PC-3 (cell line): ENCODE data around the gene PPP4R4. TPM values are rescaled to one million over a fixed set of nuclear protein-coding genes. Genes with fewer than 3 reads are reported as not detected.

ENCODE experiments used
- ATAC-seq: fragments of 200-7000 bp; cut with Tn5 transposase; 2 replicates; pipeline ENCODE4 v1.9.1; 2020; ENCODE audit warnings: mild to moderate bottlenecking, moderate library complexity
- BruUV-seq: library from RNA; stranded (reverse); fragments of 400-500 nt; replicated peaks from 2 replicates; lab custom pipeline; 2021; lab: Mats Ljungman, UMichigan
- CTCF ChIA-PET: fragments of 300-600 bp; sonication (Branson Sonifier 250); formaldehyde crosslinking; loops from one replicate; lab custom pipeline; 2022; ENCODE audit warnings: antibody characterized with exemption; lab: Charles Lee
- POLR2A ChIA-PET: fragments of 300-600 bp; sonication (Branson Sonifier 250); formaldehyde crosslinking; loops from one replicate; lab custom pipeline; 2022; ENCODE audit warnings: antibody characterized with exemption; ENCODE audit not compliant: unreplicated experiment; lab: Charles Lee
- DNase-seq: peaks from one replicate; pipeline ENCODE4 v3.0.0-alpha.2; 2015
- H2AFZ ChIP-seq: fragments of 300-600 bp; sonication (generic); 2 replicates; pipeline ENCODE4 v1.6.0; 2016; ENCODE audit warnings: antibody characterized with exemption, low read length
- H3F3A ChIP-seq: fragments of 300-600 bp; sonication (generic); one replicate; pipeline ENCODE4 v1.6.0; 2017; ENCODE audit warnings: antibody characterized with exemption, low read length, control low read depth, mild to moderate bottlenecking; ENCODE audit not compliant: unreplicated experiment
- H3K27ac ChIP-seq: fragments of 300-600 bp; sonication (generic); 2 replicates; pipeline ENCODE4 v1.5.1; 2016; ENCODE audit warnings: mild to moderate bottlenecking, low read length
- H3K27me3 ChIP-seq: fragments of 300-600 bp; sonication (generic); 2 replicates; pipeline ENCODE4 v1.6.1; 2016; ENCODE audit warnings: low read length, mixed read lengths
- H3K36me3 ChIP-seq: fragments of 300-600 bp; sonication (generic); 2 replicates; pipeline ENCODE4 v1.6.1; 2016; ENCODE audit warnings: low read depth, mixed run types, low read length, mixed read lengths
- H3K4me1 ChIP-seq: fragments of 300-600 bp; sonication (generic); 2 replicates; pipeline ENCODE4 v1.5.1; 2016; ENCODE audit warnings: low read length; ENCODE audit not compliant: insufficient read depth
- H3K4me2 ChIP-seq: fragments of 300-600 bp; sonication (generic); 2 replicates; pipeline ENCODE4 v1.6.0; 2016; ENCODE audit warnings: low read length
- H3K4me3 ChIP-seq: fragments of 300-600 bp; sonication (generic); 2 replicates; pipeline ENCODE4 v1.5.1; 2016; ENCODE audit warnings: mild to moderate bottlenecking, low read length, mixed read lengths
- H3K79me2 ChIP-seq: fragments of 300-600 bp; sonication (generic); 2 replicates; pipeline ENCODE4 v1.6.1; 2017; ENCODE audit warnings: low read length, mixed read lengths
- H3K9ac ChIP-seq: fragments of 300-600 bp; sonication (generic); 2 replicates; pipeline ENCODE4 v1.6.0; 2016; ENCODE audit warnings: mild to moderate bottlenecking, low read length
- H3K9me2 ChIP-seq: fragments of 300-600 bp; sonication (generic); replicated peaks from 2 replicates; pipeline ENCODE4 v1.6.1; 2016; ENCODE audit warnings: mixed run types, low read length, mixed read lengths
- H3K9me3 ChIP-seq: fragments of 300-600 bp; sonication (generic); 2 replicates; pipeline ENCODE4 v1.6.1; 2016; ENCODE audit warnings: low read length, mixed read lengths
- H4K20me1 ChIP-seq: fragments of 300-600 bp; sonication (generic); 2 replicates; pipeline ENCODE4 v1.6.1; 2016; ENCODE audit warnings: low read length, mixed read lengths
- CTCF ChIP-seq: fragments of 300-600 bp; sonication (generic); conservative IDR thresholded peaks from 2 replicates; pipeline ENCODE4 v1.5.1; 2017; ENCODE audit warnings: antibody characterized with exemption, low read depth, mild to moderate bottlenecking, low read length
- EZH2 ChIP-seq: fragments of 300-600 bp; sonication (generic); IDR thresholded peaks from one replicate; pipeline ENCODE4 v1.6.1; 2017; ENCODE audit warnings: antibody characterized with exemption, mild to moderate bottlenecking, low read length; ENCODE audit not compliant: unreplicated experiment
- EZH2phosphoT487 ChIP-seq: fragments of 300-600 bp; sonication (generic); IDR thresholded peaks from 2 replicates; pipeline ENCODE4 v1.6.1; 2018; ENCODE audit warnings: mild to moderate bottlenecking, antibody characterized with exemption, low read length, borderline replicate concordance
- intact Hi-C: fragments of 100-400 bp; cut with micrococcal nuclease; formaldehyde crosslinking; loops from 2 replicates; pipeline ENCODE4 v1.9.0; 2023
- total RNA-seq: library from RNA; depleted of rRNA; stranded (reverse); fragments of >200 nt; gene quantifications from 2 replicates; pipeline ENCODE4 v1.2.3, GENCODE V29; 2014

Gene PPP4R4
- total RNA-seq, 1 experiment from 2014 or later = 0.11 TPM

GRCh38 chr14:94291159-94291905, 117.2 kb downstream of the PPP4R4 start:
- TF ChIP-seq EZH2 = no peak
- no peak for TF ChIP-seq CTCF
- TF ChIP-seq EZH2phosphoT487 = no peak
- H3K9ac ChIP-seq = no peak overlapping the region
- no peaks in the 10 kb centered on the region for H3K79me2 ChIP-seq
- no peaks in the 10 kb centered on the region for H3F3A ChIP-seq
- H4K20me1 ChIP-seq = no peaks in the 10 kb centered on the region
- DNase-seq (no peak), ATAC-seq (no peak)
- 0 out of 2 replicates have a peak, but pooled peaks cover 16% of the 10 kb centered on the region for H3K27me3 ChIP-seq
- POLR2A ChIA-PET = no interaction called here
- H3K4me2 ChIP-seq = no peak overlapping the region
- no peaks in the 10 kb centered on the region for H3K9me2 ChIP-seq
- H3K4me3 ChIP-seq = no peak overlapping the region
- no peaks in the 10 kb centered on the region for H3K4me1 ChIP-seq
- CTCF ChIA-PET = no interaction called here
- no peak overlapping the region for H3K27ac ChIP-seq
- intact Hi-C loops = no loop called here
- H3K36me3 ChIP-seq = no peaks in the 10 kb centered on the region
- no peaks in the 10 kb centered on the region for H3K9me3 ChIP-seq
- no peak overlapping the region for H2AFZ ChIP-seq
- no TSS peak for BruUV-seq

- H3K4me3 ChIP-seq = no peak overlapping the region
- H2AFZ ChIP-seq = no peak overlapping the region
- CTCF ChIA-PET = no interaction called here
- no peaks in the 10 kb centered on the region for H3K9me3 ChIP-seq
- BruUV-seq = no TSS peak
- H3K36me3 ChIP-seq = no peaks in the 10 kb centered on the region
- TF ChIP-seq EZH2 (no peak), CTCF (no peak), EZH2phosphoT487 (no peak)
- no peaks in the 10 kb centered on the region for H3K79me2 ChIP-seq
- H4K20me1 ChIP-seq = no peaks in the 10 kb centered on the region
- POLR2A ChIA-PET = no interaction called here
- H3K9me2 ChIP-seq = no peaks in the 10 kb centered on the region
- no peaks in the 10 kb centered on the region for H3F3A ChIP-seq
- no peak overlapping the region for H3K27ac ChIP-seq
- H3K27me3 ChIP-seq = 0 out of 2 replicates have a peak, but pooled peaks cover 16% of the 10 kb centered on the region
- no peaks in the 10 kb centered on the region for H3K4me1 ChIP-seq
- H3K4me2 ChIP-seq = no peak overlapping the region
- intact Hi-C loops = no loop called here
- ATAC-seq (no peak), DNase-seq (no peak)
- no peak overlapping the region for H3K9ac ChIP-seq
Observed at GRCh38 chr14:94291906-94292525, 117.9 kb downstream of the PPP4R4 start.

DNA sequence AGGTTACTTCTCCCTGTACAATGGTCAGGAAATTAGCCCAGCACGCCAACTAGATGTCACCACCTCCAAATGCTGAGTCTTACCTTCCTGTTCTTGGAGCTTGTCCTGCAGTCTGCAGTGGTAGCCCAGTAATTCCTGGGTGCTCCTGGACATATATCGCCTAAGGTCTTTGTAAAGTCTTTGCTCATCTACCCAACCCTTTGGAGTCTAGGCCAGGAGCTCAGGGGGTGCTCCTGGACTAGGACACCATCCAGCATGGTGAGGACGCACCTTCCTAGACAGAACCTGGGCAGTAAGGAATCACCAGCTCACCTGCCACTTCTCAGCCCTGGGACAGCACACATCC, 118.4 kb downstream of the PPP4R4 start:
- Histone ChIP-seq H3K4me2 (no peak overlapping the region), H3K27ac (no peak overlapping the region), H2AFZ (no peak overlapping the region), H3K9me2 (no peaks in the 10 kb centered on the region), H3K9me3 (no peaks in the 10 kb centered on the region), H4K20me1 (no peaks in the 10 kb centered on the region), H3K9ac (no peak overlapping the region), H3K4me1 (no peaks in the 10 kb centered on the region), H3K36me3 (no peaks in the 10 kb centered on the region), H3K4me3 (no peak overlapping the region), H3F3A (no peaks in the 10 kb centered on the region), H3K79me2 (no peaks in the 10 kb centered on the region), H3K27me3 (0 out of 2 replicates have a peak, but pooled peaks cover 16% of the 10 kb centered on the region)
- TF ChIP-seq CTCF (no peak), EZH2 (no peak), EZH2phosphoT487 (no peak)
- intact Hi-C loops = no loop called here
- no peak for DNase-seq
- BruUV-seq = no TSS peak
- CTCF ChIA-PET = no interaction called here
- POLR2A ChIA-PET = no interaction called here
- no peak for ATAC-seq
